Stimulated activated CD8-positive, alpha-beta memory T cell treated with anti-CD3 and anti-CD28 coated beads, Interleukin-2, amount 100 ng/mL, for 1 hour (primary cell): Measurements from ENCODE around the gene SLC30A9.

Experiments used
- DNase-seq, 2 donors: peaks; one replicate each; pipeline ENCODE4 v3.0.0-alpha.2; 2020; ENCODE audit warnings: low read depth in 2 of 2

SLC30A9 gene

GRCh38 chr4:41990365-41991111, at the start of gene SLC30A9:
SLC30A9 (plus strand) TSS chr4:41990530; CDS start chr4:41990652, 122 bp downstream.
- DNase-seq, result peak; percentile 83 to 85

- no peak for DNase-seq
Measured at GRCh38 chr4:41940834-41941233, 49.5 kb upstream of the SLC30A9 start.

- DNase-seq, result no peak
Measured at GRCh38 chr4:41943506-41943905, 46.8 kb upstream of the SLC30A9 start.

- DNase-seq, result no peak
Measured at GRCh38 chr4:41944089-41944488, 46.2 kb upstream of the SLC30A9 start.

GRCh38 chr4:41949531-41949930, 40.8 kb upstream of the SLC30A9 start:
- DNase-seq, result no peak

GRCh38 chr4:41957634-41958033, 32.7 kb upstream of the SLC30A9 start:
- DNase-seq, result no peak

- DNase-seq, result no peak
Measured at GRCh38 chr4:41963105-41963504, 27.2 kb upstream of the SLC30A9 start.

GRCh38 chr4:41964401-41964800, 25.9 kb upstream of the SLC30A9 start:
- DNase-seq, result no peak

- DNase-seq, result no peak
Measured at GRCh38 chr4:41967392-41967791, 22.9 kb upstream of the SLC30A9 start.

- DNase-seq, result no peak
Measured at GRCh38 chr4:41969671-41970070, 20.7 kb upstream of the SLC30A9 start.

GRCh38 chr4:41975341-41975740, 15.0 kb upstream of the SLC30A9 start:
- no peak for DNase-seq

- no peak for DNase-seq
Measured at GRCh38 chr4:41976775-41977516, 13.4 kb upstream of the SLC30A9 start.

GRCh38 chr4:41977709-41978108, 12.6 kb upstream of the SLC30A9 start:
- no peak for DNase-seq

GRCh38 chr4:41981456-41981855, 8.9 kb upstream of the SLC30A9 start, which contains the start of gene DCAF4L1:
DCAF4L1 (plus strand) TSS chr4:41981756; CDS start chr4:41981793, 37 bp downstream.
- no peak for DNase-seq

GRCh38 chr4:41982716-41983115, 7.6 kb upstream of the SLC30A9 start:
- no peak for DNase-seq

GRCh38 chr4:41985151-41985550, 5.2 kb upstream of the SLC30A9 start:
- DNase-seq, result no peak

GRCh38 chr4:41989994-41990364, 351 bp upstream of the SLC30A9 start:
- DNase-seq, result no peak

- no peak for DNase-seq
Measured at GRCh38 chr4:41991916-41992767, 1.8 kb downstream of the SLC30A9 start.

GRCh38 chr4:41992967-41993857, 2.9 kb downstream of the SLC30A9 start:
- DNase-seq, result no peak

- DNase-seq, result no peak
Measured at GRCh38 chr4:41994461-41994985, 4.2 kb downstream of the SLC30A9 start.

- DNase-seq, result no peak
Measured at GRCh38 chr4:41998019-41998418, 7.7 kb downstream of the SLC30A9 start.
